ENCODE data around the gene BTBD1. TPM values are rescaled to one million over a fixed set of nuclear protein-coding genes. Genes with fewer than 3 reads are reported as not detected.

Gene BTBD1
- total RNA-seq, 1 donor from 2014 or later = 60.3 TPM

DNA sequence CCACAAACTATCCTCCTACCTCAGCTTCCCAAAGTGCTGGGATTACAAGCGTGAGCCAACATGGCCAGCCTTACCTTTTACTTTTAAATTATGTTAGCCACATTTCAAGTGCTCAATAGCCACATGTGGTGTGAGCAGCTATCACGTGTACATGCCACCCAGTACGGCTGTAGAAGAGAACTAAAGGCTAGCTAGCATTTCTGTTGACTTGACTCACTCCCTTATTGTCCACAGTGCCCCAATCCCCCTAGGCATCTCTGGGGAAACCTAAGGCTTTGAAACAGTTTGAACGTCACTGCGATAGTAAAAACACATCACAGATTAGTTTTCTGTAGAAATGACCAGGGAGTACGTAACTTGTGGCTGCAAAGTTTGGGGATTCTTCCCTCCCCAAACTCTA lies 67.6 kb downstream of the BTBD1 start:
- intact Hi-C loops (cut with micrococcal nuclease) = no loop called here

DNA sequence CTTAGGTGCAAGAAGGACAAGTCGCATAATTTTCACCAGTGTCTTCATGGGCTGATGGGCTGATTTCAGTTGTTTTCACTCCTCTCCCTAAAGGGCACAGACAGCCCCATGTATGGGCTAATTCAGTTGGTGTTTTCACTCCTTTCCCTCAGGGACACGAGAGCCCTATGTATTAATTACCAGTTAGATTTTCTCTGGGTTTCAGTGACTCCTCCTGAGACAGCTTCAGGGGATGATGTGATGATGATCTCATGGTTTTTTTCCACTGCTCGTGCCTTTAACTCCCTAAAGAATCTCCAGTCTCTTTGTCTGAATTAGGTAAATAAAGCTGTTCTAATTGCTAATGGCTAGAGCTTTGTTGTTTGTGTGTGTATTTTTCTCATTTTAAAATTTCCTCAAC lies 71.1 kb downstream of the BTBD1 start:
- intact Hi-C loops (cut with micrococcal nuclease) = no loop called here

DNA sequence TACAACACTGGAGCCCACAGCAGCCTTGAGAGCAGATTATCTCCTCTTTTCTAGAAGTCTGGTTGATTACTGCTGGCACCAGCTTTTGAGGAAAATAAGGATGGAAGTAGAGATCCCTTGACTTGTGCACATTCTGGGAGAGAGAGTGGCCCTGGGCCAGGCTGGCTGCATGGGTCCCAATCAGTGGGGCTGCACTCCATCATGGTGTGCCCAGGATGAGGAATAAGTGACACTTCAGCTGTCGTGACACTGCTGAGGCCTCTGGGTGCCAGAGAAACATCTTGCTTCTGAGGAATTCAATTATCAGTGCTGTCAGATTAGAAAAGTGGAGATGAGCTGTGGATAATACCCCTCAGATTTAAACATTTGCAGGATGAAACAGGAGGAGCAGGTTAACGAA lies 72.0 kb downstream of the BTBD1 start:
- intact Hi-C loops (cut with micrococcal nuclease) = no loop called here

DNA sequence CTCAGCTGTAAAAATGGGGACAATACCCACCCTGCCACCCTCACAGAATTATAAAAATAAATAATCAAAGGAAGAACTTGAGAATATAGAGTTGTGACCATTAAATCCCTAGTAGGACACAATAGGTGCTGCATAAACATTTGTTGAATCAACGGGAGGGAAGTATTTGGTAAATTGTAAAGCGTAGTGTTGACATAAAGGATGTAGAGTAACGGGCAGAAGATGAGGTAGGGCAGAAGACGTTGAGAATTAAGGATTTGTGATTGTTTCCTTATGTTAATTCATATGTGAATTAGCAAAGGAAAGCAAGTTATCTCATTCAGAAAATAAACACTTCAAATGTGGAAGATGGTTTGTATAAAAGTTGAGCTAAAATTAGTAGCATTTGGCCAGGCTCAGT lies 73.9 kb downstream of the BTBD1 start:
- intact Hi-C loops (cut with micrococcal nuclease) = no loop called here

DNA sequence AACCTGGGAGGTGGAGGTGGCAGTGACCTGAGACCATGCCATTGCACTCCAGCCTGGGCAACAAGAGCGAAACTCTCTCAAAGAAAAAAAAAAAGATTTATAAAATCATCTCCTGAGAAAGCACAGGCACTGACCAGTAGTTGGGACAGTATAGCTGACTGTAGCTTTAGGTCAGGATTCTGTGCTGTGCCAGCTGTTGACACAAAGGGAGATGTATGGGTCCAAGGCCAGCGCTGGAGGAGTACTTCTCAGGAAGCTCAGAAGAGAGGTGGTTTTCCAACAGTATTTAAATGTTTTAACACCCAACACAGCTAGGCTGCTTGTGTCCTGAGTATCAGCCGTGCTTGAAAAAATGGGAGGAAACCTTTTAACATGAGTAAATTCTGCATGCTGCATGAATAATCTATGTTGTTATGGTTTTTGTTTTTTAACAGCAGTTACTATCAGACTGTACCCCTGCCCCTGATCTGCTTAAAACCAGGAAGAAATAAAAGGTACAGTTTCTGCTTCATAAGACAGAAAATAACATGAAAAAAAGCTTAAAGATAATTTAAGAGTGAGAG lies 74.5 kb downstream of the BTBD1 start:
- intact Hi-C loops (cut with micrococcal nuclease) = no loop called here

DNA sequence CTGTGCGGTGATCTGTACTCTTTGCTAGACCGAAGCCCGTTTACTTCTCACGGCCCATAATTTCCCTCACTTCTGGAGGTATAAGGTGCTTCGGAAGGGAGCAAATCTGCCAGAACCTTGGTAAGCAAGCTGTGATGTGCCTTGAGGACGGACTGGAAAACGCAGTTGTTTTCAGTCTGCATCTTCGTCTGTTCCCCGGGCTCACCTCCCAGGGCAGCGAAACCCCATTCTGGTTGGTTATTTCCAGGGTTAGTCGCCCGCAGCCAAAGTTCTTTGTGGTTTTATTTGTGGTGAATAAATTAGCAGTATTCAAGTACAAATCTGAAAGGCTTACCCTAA lies 80.6 kb downstream of the BTBD1 start:
- intact Hi-C loops (cut with micrococcal nuclease) = loop anchor here (1.0 to 5.0 kb wide), 11 partner anchors 14 to 724 kb away; partner anchors contain the start of genes AP3B2, C15orf40, EFL1 and RPS17

DNA sequence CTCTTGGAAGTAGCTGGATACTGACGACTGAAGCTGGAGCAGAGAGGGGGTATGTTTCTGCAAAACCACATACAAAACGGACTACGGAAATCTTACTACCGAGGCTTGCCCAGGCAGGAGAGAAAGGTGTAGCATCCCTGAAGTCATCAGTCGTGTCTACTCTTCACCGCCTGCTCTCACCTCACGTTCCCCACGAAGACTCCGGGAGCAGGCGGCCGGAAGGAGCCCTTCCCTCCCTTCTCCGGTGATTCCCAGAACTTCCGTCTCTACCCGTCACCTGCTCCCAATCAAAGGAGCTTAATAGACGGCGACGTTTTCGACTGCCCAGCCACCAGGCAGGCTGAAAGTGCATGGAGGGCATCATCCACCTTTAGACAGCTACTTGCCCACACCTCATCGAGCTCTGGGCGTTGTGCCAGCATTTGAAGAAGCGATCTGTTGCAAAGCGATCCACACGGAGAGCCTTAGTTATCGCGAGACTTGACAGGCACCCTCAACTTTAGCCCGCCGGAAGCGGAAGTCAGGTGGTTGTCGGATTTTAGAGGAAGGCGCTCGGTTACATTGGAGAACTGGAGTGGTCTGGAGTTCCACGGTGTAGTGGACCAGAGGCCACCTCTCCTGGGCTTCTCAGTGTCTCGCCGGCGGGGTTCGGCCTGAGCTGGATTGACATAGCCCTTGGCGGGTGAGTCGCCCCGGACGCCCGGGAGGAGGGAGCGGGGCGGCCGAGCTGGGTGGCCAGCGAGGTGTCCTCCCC lies 81.2 kb downstream of the BTBD1 start, which contains the start of gene RAMAC:
RAMAC (plus strand) TSS at position 523 of the 754 bp plus-strand sequence. CDS start 2,809 bp downstream, outside the sequence.
- intact Hi-C loops (cut with micrococcal nuclease) = loop anchor here (1.0 to 5.0 kb wide), 12 partner anchors 14 to 724 kb away; partner anchors contain the start of genes AP3B2, C15orf40, EFL1 and RPS17

DNA sequence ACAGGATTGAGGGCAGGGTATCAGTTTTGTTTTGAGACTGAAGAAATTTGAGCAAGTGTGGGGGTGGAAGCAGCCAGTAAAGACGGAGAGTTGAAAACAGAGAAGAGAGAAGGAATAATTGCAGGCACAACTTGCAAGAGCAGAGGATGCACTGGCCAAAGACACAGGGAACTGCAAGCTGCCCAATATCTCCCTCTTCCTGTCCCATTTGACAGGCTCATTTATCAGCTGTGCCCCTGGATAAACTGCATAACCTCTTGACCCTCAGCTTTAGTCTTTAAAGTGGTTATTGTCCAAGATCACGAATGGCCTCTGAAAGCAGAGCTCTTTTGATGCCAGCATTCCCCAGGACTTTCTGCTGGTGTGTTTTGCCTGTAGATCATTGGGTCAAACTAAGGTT lies 86.1 kb downstream of the BTBD1 start:
- intact Hi-C loops (cut with micrococcal nuclease) = no loop called here

DNA sequence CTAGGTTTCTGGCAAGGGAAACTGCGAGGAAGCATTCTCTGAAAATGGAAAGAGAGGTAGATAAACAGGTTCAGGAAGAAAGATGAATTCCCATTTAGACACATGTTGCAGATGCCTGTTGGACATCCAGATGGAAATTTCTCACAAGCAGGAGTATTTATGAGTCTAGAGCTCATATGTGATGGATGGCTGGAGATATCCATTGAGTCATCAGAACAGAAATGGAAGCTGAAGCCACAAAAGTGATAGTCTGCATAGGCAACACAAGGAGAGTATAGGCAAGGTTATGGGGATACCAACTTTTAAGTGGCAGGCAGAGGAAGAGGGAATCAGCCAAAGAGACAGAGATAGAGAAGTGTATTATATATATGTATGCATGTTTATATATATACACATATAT lies 87.3 kb downstream of the BTBD1 start:
- intact Hi-C loops (cut with micrococcal nuclease) = no loop called here

DNA sequence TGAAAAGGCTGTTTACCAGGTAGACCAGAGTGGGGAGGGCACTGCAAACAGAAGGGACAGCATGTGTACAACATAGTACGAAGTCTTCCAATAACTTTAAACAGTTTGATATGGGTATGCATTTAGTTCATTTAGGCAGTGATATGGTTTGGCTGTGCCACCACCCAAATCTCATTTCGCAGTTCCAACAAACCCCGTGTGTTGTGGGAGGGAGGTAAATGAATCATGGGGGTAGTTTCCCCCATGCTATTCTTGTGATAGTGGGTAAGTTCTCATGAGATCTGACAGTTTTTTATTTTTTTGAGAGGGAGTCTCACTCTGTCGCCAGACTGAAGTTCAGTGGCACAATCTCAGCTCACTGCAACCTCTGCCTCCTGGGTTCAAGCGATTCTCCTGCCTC lies 88.6 kb downstream of the BTBD1 start:
- intact Hi-C loops (cut with micrococcal nuclease) = no loop called here

DNA sequence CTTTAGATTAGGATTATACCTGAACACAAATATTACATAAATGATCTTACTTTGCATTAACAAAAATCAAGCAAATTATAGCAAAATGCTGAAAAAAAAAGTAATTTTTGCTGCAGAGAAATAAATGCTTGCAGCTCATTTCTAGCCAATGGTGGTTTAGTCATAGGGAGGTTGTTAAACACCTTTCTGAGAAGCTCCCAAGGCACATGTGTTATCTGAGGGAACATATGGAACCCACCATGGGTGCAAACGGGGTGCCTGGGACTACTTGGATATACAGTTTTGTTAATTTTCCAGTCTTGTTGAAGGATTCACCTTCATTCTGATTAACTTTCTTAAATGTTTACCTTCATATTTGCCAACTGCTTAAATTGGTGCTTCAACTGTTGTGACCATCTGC lies 90.0 kb downstream of the BTBD1 start:
- intact Hi-C loops (cut with micrococcal nuclease) = no loop called here

DNA sequence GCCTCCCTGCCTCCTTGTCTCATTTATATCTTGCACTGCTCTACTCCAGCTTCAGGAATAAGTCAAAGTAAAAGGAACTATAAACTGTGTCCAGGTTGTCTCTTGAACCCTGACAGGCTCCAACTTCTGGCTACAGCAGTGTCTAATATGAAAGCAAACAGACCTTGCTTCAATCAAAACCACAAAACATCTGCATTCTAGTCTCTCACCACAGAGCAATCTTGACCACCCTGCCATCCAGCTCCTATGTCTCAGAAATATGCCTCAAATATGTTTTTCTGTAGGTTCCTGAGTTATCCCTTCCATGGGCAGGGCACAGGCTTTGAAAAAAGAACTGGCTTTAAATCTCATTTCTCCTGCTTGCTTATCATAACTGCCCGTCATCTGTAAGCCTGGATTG lies 94.1 kb downstream of the BTBD1 start:
- intact Hi-C loops (cut with micrococcal nuclease) = no loop called here

DNA sequence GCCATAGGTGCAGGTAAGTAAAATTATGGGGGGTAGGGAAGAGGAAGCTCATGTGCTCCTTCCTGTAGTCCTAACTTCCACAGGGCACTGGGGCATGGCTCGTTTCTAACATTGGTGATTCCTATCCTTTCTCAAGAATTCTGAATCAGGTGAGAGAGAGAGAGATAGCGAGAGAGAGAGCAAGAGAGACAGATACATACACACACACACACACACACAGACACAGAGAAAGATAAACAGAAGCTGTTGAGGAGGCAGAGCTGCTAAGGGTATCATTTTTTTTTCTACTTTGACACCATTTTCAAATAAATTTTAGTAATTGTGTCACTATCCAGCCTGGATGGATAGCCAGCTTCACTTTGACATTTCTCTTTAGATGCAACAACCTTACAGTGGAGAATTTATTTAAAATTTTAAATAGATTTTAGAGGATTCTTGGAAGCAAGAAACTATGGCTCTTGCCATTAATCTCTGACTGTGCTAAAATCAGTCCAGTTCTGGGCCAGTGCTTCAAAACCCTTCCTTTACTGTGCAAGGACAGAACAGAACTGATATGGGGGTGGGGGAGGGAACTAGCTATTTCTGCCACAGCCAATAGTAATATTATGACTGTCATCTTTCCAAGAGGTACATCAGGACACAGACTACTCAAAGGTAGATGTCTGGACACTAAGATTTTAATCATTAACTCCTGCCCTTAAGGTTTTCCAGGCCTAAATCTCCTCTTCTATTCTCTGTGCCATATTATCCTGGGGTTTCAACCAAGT lies 95.7 kb downstream of the BTBD1 start:
- intact Hi-C loops (cut with micrococcal nuclease) = no loop called here

DNA sequence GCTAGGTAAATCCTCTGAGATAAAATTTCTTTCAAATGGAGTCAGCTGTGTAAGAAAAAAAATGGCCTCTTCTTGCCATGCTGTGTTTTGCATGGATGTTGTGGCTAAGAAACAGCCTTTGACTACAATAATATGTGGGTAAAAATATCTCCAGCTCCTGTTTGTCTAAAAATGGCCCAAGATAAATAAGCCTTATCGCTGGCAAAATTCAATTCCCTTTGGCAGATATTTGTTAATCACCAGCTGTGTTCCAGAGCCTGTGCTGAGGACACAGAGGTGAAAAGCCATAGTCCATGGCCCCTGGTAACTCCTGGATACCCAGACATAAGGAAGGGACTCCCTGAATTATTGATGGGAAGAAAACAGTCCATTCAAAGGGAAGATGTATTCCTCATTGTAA lies 96.4 kb downstream of the BTBD1 start:
- intact Hi-C loops (cut with micrococcal nuclease) = no loop called here

DNA sequence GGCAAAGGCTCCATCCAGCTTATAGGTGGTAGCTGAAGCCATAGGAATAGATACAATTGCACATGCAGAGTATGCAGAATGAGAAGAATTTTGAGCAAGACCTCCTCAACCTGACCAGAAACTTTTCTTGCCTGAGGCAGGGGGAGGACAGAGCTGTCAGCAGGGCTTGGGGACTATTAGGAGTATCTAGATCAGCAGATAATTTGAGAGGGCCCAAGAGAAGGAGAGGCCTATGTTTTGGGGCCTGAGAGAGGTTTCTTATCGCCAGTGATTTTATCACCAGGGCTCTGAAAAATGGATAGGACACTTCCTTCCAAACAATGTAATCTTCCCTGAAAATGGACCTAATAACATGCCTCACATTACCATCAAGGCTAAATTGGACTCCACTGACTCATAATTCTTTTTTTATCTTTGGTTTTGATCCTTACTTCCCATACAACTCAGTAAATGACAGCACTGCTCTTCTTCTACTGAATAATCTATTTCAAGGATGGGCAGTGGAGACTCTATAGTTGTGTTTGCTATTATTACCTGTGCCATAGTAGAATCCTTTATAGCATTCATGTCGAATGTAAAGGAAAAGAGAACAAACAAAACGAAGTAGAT lies 96.9 kb downstream of the BTBD1 start:
- intact Hi-C loops (cut with micrococcal nuclease) = no loop called here

DNA sequence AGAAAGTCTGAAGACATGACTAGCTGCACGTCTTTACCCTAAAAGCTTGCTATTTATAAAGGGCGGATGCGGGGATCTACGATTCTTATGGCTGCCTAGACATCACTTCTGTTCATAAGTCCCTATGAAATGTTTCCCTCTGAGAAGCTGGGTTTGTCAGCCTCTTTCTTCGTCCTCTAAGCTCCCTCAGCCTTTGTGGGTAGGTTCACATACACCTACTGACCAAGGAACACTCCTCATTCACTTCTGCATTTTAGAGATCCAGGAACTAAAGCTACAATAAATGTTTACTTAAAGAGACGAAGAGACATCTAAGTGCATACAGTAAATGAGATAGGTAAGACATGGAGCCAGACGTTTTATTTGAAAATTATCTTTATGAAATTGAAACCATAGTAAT lies 97.7 kb downstream of the BTBD1 start:
- intact Hi-C loops (cut with micrococcal nuclease) = no loop called here

DNA sequence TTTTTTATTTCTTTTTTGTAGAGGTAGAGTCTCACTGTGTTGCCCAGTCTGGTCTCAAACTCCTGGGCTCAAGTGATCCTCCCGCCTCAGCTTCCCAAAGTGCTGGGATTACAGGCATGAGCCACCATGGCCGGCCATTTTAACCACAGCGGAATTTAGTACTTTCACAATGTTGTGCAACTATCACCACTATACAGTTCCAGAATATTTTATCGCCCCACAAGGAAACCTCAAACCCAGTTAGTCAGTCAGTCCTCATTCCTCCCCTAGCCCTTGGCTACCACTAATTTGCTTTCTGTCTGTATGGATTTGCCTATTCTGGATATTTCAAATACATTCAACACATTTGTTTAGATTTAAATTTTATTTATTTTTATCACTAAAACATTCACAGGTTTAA lies 99.0 kb downstream of the BTBD1 start:
- intact Hi-C loops (cut with micrococcal nuclease) = no loop called here

DNA sequence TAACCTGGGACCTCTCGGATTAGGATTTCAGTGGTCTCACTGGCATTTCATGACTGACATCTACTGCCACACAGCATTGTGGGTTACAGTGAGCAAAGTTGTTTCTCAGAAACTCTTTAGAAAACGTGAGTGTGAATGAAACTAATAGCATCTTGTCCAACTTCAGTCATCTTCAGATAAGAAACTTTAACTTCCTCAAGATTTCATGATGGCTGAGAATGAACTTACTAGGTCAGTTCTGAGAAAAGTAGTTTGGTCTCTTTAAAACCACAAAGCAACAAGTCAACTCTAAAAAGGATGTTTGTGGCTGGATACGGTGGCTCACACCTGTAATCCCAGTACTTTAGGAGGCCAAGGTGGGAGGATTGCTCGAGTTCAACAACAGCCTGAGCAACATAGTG lies 100.4 kb downstream of the BTBD1 start:
- intact Hi-C loops (cut with micrococcal nuclease) = loop anchor here (1.0 to 2.0 kb wide), 2 partner anchors 16 to 20 kb away; partner anchors contain the start of gene RAMAC

All from T-helper 1 cell treated with Interleukin-12 subunit alpha and Interleukin-12 subunit beta and Interleukin-4 antibody, amounts not matched to agents 30 ng/mL and 1 ng/mL, for 36 hours (primary cell).